HG03378 (cell line): ENCODE data around the gene RABAC1.
"Not testable (repeated sequence)": the region's sequence is repeated elsewhere in the genome, so short reads cannot be mapped to it uniquely, and the experiment has no call there.

ENCODE experiments used
- ATAC-seq: cut with Tn5 transposase; IDR thresholded peaks from one replicate; pipeline ENCODE4 v1.9.1; 2021; ENCODE audit warnings: mild to moderate bottlenecking, moderate library complexity; ENCODE audit not compliant: unreplicated experiment

The RABAC1 gene

DNA sequence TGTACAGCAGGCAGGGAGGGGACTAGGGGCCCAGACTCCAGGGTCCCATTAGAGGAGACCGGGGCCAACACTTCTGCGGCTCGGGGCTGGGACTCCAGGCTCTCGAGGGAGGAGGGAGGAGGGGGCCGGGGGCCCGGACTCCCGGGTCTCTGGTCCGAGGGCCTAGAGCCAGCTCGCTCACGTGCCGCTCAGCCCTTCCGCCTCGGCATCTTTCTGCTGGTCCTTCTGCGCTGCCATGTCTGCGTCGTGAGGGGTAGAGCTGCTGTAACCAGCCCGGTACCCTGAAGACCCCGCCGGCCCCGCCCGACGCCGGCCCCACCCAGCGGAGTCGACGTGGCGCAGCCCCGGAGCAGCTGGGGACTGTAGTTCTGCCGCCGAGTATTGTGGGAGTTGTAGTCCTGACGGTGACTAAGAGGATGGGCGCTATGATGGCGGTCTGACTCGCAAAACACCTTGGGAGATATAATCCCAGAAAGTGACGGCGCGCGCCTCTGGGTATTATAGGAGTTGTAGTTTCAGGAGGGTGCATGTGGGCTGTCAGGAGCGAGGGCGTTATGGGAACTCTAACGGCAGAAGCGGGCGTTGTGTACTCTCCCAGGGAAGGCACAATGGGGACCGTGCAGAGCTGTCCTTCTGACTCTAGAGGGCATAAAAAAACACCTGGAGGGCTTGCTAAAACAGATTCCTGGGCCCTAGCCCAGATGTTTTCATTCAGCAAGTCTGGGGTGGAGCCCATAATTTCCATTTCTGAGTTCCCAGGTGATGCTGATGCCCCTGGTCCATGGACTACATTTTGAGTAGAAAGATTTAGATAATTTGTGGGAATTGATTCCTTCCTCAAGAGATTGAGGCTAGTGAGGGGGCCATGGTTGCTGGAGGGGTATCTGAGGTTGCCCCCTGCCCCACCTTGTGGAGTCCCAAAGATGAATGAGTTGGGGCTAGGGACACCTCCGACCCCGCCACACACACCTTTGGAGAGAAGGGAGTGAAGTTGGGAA, at the start of gene RABAC1:
Gene RABAC1, minus strand, starts transcription at position 266 of the 998 bp plus-strand sequence. Its CDS starts 29 bp downstream, at position 237.
- ATAC-seq = peak; percentile 79

DNA sequence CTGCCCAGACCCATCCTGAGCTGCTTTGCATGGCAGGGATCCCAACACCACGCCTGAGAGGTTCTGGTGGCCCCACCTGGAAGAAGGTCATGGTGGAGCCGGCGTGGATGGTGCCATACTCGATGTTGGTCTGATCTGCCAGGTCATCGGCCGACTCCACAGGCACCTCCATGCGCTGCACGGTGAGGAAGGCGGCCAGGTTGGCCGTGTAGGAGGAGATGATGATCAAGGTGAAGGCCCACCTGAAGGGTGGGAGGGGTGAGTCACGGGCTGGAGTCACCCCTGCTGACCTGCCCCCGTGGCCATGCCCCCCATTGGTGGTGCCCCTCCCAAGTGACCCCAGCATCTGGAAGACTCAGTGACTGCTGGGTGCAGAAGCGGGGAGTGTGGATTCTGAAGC, 47.4 kb upstream of the RABAC1 start:
- ATAC-seq = no peak

- ATAC-seq = no peak
Measured at GRCh38 chr19:42005504-42005903, 46.4 kb upstream of the RABAC1 start.

- ATAC-seq = no peak
Measured at GRCh38 chr19:42003506-42004294, 44.6 kb upstream of the RABAC1 start.

GRCh38 chr19:41999878-42000208, 40.7 kb upstream of the RABAC1 start:
- ATAC-seq = no peak

- ATAC-seq = no peak
Measured at GRCh38 chr19:41999071-41999877, 40.2 kb upstream of the RABAC1 start.

- no peak for ATAC-seq
Measured at GRCh38 chr19:41998246-41999020, 39.3 kb upstream of the RABAC1 start.

DNA sequence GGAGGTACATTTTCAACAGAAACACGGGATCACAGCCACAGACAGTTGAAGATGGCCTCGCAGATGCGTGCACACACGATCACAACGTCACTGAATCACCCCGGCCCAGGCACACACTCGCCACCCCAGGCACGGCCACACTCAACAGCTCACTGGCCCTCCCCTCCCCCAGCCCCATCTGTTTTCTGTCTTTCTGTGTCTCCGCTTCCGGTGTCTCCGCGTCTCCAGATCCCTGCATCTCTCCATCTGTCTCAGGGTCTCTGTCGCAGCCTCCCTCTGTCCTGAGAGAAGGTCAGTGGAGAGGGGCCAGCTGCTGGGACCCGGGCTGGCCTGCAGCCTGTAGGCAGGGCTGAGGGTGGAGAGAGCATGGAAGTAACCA, 38.7 kb upstream of the RABAC1 start:
- no peak for ATAC-seq

DNA sequence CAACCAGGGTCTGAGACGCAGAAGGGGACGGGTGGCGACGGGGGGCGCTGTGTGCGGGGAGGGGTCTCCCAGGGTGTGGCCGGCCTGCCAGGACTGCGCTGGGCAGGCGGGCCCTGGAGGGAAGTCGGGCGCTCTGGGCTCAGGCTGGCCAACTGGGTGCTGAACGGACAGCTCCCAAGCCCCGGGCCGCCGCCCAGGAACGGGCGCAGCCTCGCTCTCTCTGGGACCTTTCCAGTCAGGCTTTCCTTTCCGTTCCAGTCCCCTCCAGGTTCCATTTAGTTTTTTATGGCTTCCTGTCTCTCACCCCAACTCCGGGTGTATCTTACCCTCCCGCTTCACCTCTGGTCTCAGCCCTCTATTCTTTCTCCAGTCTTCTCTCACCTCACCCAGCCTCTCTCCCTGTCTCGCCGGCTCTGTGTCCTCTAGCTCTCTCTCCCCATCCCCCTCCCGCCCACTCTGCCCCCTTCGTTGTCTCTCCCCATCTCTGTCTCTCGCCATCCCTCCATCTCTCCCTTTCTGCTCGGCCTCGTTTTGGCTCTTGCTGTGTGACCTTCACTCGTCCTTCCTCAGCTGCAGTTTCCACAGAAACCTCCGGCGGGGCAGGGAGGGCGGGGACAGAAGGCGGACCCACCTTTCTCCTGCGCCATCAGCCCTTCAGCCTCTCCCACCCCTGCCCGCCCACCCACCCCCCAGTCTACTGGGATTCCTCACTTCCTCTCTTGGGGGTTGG, 38.2 kb upstream of the RABAC1 start:
- no peak for ATAC-seq

DNA sequence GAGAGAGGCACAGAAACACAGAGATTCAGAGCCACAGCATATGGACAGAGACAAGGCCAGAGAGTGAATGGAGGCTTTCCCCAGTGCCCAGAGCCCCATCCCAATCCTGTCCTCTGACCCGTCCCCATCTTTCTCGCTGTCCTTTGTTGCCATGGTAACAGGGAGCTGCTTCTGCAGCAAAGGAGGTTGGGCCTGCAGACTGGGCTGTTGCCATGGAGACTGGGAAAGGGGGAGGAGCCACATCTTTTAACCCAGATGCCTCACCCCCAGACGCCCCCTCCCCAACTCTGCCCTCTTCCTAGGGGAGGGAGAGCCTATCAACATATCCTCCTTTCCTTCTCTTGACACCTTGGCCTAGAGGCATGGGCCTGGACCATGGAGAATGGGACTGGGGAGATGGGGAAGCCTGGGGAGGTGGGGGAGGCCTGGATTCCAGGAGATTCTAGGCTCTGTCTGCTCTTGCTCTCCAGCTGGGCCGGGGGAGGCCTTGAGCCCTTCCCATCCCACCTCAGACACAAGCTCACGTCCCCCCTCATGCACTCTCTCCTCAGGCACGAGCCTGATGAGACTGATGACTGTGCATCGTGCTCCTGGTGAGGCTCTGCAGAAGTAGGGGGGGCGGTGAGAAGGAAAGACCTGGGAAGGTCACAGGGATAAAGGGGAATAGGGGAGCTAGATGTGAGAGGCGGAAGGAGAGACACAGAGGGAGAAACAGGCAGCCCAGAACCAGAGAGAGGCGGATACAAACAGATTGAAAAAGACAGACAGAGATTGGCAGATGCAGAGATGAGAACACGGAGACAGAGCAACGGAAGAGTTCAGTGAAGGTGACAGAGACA, 37.1 kb upstream of the RABAC1 start:
- ATAC-seq = no peak

DNA sequence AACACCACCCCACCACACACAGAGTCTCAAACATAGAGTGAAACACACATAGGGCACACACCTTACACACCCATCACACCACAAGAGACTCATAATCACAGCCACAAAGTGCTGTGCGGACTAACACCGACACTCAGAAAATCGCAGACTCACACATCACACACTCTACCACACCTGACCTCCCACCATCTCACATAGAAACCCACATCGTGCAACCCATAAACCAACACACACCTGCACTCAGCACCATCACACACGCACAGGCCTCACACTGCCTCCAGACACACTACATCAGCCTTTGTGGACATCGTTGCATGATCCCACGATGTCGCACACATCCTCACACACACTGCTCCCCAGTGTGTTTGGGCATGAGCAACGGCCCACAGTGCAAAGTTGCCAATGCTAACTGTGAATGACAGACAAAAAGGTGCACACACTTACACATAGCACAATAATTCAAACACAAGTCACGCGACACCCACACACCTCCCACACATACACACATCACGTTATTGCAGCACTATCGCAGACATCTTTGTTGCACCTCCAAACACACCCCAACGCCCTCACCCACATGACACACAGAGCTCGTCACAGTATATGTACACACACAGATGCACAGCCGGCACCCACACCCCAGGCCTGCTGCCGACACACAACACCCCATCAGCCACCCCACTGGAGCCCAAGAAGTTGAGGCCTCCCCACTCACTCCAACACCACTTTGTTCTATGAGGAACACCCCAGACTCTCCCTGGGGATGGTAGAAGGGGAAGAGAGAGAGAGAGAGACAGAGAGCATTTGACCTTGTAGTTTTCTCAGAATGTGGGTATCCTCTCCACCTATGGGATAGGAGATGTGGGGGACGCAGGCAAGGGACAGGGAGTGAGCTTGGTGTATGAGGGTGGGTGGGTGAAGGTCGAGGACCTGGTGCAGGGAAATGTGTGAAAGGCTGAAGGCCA, 36.2 kb upstream of the RABAC1 start:
- ATAC-seq = no peak

DNA sequence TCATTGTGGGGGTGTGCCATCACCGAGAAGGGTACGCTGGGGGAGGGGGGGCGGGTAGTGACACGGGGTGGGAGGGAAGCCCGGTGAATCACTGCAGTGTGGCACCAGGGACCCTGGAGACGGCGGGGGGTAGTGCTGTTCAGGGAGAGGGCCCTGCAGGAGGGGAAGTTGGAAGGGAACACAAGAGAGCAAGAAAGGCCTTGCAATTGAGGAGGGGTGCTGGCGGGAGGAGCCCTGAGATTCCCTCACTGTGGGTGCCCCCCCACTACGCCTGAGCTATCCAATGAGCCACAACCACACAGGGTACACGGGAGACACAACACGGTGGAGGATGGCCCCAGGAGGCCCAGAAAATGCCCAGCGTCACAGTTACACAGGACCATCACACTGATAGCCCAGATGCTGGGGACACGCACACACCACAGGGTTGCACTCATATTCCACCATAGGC, 35.4 kb upstream of the RABAC1 start:
- no peak for ATAC-seq

DNA sequence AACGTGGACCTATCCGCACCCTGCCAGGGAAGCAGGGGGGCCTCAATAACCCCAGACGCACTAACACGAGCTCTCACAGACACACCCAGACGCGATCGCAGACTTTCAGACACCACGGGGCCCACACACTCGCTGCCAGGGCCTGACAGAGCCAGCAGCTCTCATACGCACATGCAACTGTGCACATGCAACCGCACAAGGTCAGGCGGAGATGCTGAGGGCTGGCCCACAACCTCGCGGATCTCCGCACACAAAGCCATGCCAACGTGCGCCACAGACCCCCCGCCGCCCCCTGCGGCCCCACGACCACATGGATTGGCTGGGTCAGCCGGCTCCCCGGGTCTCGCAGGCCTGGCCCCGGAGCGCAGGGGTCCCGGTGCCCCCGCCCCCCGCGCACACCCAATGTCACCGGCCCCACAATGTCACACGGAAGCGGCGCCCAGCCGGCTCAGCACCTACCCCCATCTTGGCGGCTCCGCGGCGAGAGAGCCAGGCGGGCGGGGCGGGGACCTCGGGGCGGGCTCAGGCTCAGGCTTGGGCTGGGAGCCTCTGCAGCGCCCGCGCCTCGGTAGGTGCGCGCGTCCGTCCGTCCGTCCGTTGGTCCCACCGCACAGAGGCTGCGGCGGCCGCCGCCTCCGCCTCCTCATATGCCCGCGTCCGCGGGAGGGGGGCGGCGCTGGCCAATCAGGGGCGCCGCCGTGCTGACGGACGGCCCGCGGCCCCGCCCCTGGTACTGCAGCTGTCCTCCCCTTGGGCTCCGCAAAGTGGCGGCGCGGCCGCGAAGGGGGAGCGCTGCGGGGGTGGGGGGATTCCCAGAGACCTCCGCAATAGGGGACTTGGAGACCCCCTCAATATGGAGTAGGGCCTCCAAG, 34.7 kb upstream of the RABAC1 start, which contains the start of gene ATP1A3:
Gene ATP1A3, minus strand, starts transcription at position 619 of the 872 bp plus-strand sequence. Its CDS starts 154 bp downstream, at position 465.
- no peak for ATAC-seq

DNA sequence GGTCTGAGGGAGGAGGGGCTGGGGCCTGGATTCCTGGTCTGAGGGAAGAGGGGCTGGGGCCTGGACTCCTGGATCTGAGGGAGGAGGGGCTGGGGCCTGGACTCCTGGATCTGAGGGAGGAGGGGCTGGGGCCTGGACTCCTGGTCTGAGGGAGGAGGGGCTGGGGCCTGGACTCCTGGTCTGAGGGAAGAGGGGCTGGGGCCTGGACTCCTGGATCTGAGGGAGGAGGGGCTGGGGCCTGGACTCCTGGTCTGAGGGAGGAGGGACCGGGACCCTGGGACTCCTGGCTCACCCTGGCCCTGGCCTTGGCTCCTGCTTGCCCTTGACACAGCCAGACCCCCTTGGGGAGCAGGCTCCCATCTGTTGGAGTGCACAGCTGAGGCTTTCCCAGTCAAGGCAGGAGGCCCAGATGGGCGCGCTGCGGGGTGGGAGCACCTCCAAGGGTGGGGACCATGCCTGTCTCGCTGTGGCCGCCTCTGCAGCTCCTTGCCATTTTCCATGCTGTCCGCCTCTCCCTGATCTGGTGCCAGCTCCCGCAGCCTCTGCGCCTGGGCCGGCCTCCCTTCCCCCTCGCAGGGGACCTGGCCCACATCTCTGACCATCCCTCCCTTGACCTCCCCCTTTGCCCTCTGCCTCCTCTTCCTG, 32.9 kb upstream of the RABAC1 start:
- ATAC-seq = not testable (repeated sequence)

DNA sequence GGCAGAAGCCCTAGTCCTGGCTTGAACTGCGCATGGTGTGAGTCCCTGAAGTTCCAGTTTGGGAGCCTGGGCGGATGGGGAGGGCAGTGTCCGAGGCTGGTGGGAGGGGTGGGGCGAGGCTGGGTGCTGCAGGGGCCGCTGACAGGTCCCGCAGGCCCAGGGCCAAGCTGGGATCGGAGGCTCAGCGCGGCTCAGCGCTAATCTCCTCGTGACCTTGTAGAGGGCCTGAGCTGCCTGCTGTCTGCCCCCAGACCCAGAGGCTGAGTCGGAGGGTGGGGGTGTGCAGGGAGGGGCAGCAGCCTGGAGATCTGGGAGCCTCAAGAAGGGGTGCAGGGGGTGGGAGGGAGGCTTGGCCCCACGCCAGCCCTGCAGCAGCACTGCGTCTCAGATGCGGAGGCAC, 31.9 kb upstream of the RABAC1 start:
- no peak for ATAC-seq

DNA sequence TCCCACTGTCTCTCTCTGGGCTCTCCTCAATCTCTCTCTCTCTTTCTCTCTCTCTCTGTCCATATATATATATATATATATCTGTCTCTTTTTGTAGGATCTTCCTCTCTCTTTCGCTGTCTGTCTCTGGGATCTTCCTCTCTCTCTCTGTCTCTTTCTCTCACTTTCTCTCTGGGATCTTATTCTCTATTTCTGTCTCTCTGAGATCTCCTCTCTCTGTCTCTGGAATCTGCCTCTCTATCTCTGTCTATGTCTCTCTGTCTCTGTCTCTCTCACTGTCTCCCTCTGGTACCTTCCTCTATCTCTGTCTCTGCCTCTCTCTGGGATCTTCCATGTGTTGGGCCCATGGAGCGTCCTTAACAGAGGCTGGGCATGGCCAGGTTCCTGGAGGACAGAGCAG, 31.5 kb upstream of the RABAC1 start:
- no peak for ATAC-seq
